Left ventricle myocardium inferior (tissue), 1 donor: ENCODE measurements around the gene MON1B. TPM values are rescaled to one million over a fixed set of nuclear protein-coding genes. Genes with fewer than 3 reads are reported as not detected.

Experiments
- DNase-seq: peaks from one replicate; pipeline ENCODE4 v3.0.0-alpha.2; 2020
- H3K27ac ChIP-seq: fragments of 200-600 bp; replicated peaks from 2 replicates; pipeline ENCODE4 v1.8.0; 2021
- H3K27me3 ChIP-seq: fragments of 200-600 bp; 2 replicates; pipeline ENCODE4 v1.8.0; 2021; ENCODE audit warnings: low read depth
- H3K36me3 ChIP-seq: fragments of 200-600 bp; 2 replicates; pipeline ENCODE4 v1.8.0; 2021
- H3K4me1 ChIP-seq: fragments of 200-600 bp; 2 replicates; pipeline ENCODE4 v1.8.0; 2021
- H3K4me3 ChIP-seq: fragments of 200-600 bp; 2 replicates; pipeline ENCODE4 v1.8.0; 2021; ENCODE audit warnings: mild to moderate bottlenecking, moderate library complexity
- H3K9me3 ChIP-seq: fragments of 200-600 bp; replicated peaks from 2 replicates; pipeline ENCODE4 v1.8.0; 2021
- intact Hi-C: fragments of 100-400 bp; cut with micrococcal nuclease; formaldehyde crosslinking; loops from one replicate; pipeline ENCODE4 v1.11.0; 2022
- long read RNA-seq: library from polyadenylated mRNA; unstranded; transcript quantifications from one replicate; pipeline ENCODE4 v2.0.0, GENCODE V29; 2021
- total RNA-seq: library from RNA; stranded (reverse); fragmentation: NEBNext Ultra II Directional; extraction: Animal tissue kit (Norgen Biotek cat#: 25700); gene quantifications from one replicate; pipeline ENCODE4 v1.2.1, GENCODE V29; 2021
- TF ChIP-seq, protein P1 (sequence below): fragments of 200-600 bp; IDR thresholded peaks from 2 replicates; pipeline ENCODE4 v1.8.0; 2021; ENCODE audit warnings: antibody characterized with exemption, mild to moderate bottlenecking, borderline replicate concordance
- donor health status: DM: no; HTN: yes; CAD: no; lungs with severe emphysema.

MON1B gene
- total RNA-seq: 16.8 TPM
- long read RNA-seq, full-length matches to known transcripts: 26 of 45 reads
- long read RNA-seq, partial matches to known transcripts: 9 of 45 reads
- long read RNA-seq, other reads (novel, unspliced or antisense): 10 of 45 reads

- peaks cover 36% of the 10 kb centered on the region for H3K4me1 ChIP-seq
- no peaks in the 10 kb centered on the region for H3K27me3 ChIP-seq
- peaks cover 28% of the 10 kb centered on the region for H3K36me3 ChIP-seq
- peak within 1 kb of the TSS; percentile 81 for H3K4me3 ChIP-seq
- intact Hi-C loops: no loop called here
- TF ChIP-seq, protein P1, sequence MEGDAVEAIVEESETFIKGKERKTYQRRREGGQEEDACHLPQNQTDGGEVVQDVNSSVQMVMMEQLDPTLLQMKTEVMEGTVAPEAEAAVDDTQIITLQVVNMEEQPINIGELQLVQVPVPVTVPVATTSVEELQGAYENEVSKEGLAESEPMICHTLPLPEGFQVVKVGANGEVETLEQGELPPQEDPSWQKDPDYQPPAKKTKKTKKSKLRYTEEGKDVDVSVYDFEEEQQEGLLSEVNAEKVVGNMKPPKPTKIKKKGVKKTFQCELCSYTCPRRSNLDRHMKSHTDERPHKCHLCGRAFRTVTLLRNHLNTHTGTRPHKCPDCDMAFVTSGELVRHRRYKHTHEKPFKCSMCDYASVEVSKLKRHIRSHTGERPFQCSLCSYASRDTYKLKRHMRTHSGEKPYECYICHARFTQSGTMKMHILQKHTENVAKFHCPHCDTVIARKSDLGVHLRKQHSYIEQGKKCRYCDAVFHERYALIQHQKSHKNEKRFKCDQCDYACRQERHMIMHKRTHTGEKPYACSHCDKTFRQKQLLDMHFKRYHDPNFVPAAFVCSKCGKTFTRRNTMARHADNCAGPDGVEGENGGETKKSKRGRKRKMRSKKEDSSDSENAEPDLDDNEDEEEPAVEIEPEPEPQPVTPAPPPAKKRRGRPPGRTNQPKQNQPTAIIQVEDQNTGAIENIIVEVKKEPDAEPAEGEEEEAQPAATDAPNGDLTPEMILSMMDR: peak; percentile 14
- peak within 1 kb of the TSS; percentile 96 for H3K27ac ChIP-seq
- H3K9me3 ChIP-seq: no peaks in the 10 kb centered on the region
- peak; percentile 97 for DNase-seq
Observed at GRCh38 chr16:77190478-77191258, at the start of gene MON1B. MON1B (plus strand) TSS chr16:77191190; CDS start chr16:77191486, 296 bp downstream.

DNA sequence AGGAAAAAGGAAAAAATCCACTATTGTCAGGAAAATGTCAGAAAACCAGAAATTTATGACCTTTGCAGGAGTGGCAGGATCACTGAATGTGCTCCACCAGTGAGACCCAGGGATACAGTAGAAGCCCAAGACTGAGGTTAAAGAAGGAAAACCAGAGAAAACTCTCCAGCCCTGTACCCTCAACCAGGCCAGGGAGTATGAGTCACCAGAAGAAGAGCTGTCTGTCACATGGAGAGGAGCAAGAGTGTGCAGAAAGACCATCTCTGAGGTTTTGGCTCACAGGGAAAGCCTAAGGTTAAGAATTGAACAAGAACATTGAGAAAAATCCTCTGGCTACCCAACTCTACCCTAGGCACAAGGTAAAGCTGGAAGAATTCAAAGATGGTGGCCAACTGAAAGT is 47.6 kb upstream of the MON1B start:
- DNase-seq: no peak
- H3K4me3 ChIP-seq: no peak overlapping the region
- intact Hi-C loops: no loop called here
- H3K9me3 ChIP-seq: peaks cover 22% of the 10 kb centered on the region
- H3K4me1 ChIP-seq: no peaks in the 10 kb centered on the region
- H3K27ac ChIP-seq: no peak overlapping the region
- H3K27me3 ChIP-seq: no peaks in the 10 kb centered on the region
- no peaks in the 10 kb centered on the region for H3K36me3 ChIP-seq
- TF ChIP-seq, protein P1: no peak

DNA sequence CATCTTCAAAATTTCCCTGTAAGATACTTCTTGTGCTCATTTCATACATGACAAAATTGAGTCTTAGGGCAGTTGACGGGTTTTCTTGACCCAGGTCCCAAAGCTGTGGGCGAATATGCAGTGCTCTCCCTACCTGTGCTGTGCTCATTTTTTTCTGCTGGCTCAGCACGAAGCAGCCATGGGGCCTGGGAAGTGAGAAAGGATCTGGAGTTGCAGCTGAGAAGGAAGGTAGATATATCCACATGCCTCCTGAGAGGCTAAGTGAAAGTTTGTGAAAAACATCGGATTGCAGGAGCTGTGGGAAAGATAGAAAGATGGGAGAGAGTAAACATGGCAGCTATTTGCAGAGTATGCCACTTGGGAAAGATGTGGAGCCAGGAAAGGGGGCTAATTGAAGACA is 42.9 kb upstream of the MON1B start:
- no peak for DNase-seq
- H3K27ac ChIP-seq: no peak overlapping the region
- no peaks in the 10 kb centered on the region for H3K36me3 ChIP-seq
- TF ChIP-seq, protein P1: no peak
- peaks cover 22% of the 10 kb centered on the region for H3K9me3 ChIP-seq
- H3K4me1 ChIP-seq: no peaks in the 10 kb centered on the region
- intact Hi-C loops: no loop called here
- H3K27me3 ChIP-seq: no peaks in the 10 kb centered on the region
- H3K4me3 ChIP-seq: no peak overlapping the region

DNA sequence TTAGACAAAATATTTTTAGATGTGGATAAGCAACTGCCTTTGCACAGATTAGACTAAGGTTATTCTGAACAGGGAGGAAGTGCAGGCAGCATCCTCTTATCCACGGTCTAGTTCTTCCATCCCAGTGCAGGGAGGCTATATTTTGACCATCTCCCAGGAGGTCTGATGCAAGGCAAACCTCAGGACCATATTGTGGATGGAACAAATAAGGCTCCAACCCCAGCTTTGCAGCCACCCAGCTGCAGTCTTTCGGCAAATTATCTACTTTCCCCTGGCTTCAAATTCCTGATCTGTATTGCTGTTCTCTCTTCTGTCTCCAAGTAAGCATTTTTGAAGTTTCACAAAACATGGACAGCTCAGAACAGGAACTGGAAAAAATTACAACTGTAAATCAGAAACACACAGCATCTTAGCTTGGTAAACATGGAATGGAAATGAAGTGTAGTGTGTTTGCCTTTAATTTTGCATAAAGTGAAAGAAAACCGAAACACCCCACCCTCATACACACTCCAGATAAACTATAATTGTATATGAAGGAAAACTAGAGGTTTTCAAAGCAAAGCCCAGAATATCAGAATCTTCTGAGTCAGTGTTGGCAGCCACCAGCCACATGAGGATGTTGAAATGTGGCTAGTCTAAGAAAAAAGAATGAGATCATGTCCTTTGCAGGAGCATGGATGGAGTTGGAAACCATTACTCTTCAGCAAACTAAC is 33.5 kb upstream of the MON1B start:
- H3K27ac ChIP-seq: peak overlapping the region; percentile 43
- TF ChIP-seq, protein P1: no peak

GRCh38 chr16:77158293-77158692 is 32.7 kb upstream of the MON1B start:
- intact Hi-C loops: no loop called here
- Histone ChIP-seq H3K4me1 (no peaks in the 10 kb centered on the region), H3K9me3 (no peaks in the 10 kb centered on the region), H3K4me3 (no peak overlapping the region), H3K36me3 (no peaks in the 10 kb centered on the region), H3K27ac (peak overlapping the region; percentile 43), H3K27me3 (peaks cover 7% of the 10 kb centered on the region)
- no peak for DNase-seq
- TF ChIP-seq, protein P1: no peak

More for the DNA sequence above, 33.5 kb upstream of the MON1B start:
- no peak for DNase-seq
- H3K9me3 ChIP-seq: no peaks in the 10 kb centered on the region
- intact Hi-C loops: no loop called here
- H3K4me1 ChIP-seq: no peaks in the 10 kb centered on the region
- no peak overlapping the region for H3K4me3 ChIP-seq
- H3K27me3 ChIP-seq: peaks cover 7% of the 10 kb centered on the region
- no peaks in the 10 kb centered on the region for H3K36me3 ChIP-seq
